Left renal cortex interstitium (tissue), 4 donors: ENCODE data around the gene SH3TC2. TPM values are rescaled to one million over a fixed set of nuclear protein-coding genes. Genes with fewer than 3 reads are reported as not detected.

Experiments used
- DNase-seq, 4 donors: peaks; one replicate each; pipeline ENCODE4 v3.0.0-alpha.2; 2013; ENCODE audit warnings: low read depth in 4 of 4, low spot score in 2 of 4, missing footprints in 1 of 4
- polyA plus RNA-seq, 4 donors: library from polyadenylated mRNA; unstranded; fragments of 120-200 nt; gene quantifications; one replicate each; pipeline ENCODE4 v1.2.1, GENCODE V29; 2013; ENCODE audit not compliant: insufficient read length in 4 of 4

Gene SH3TC2
- polyA plus RNA-seq, 4 donors, result 0.46 to 1.3 (median 1.1) TPM

DNA sequence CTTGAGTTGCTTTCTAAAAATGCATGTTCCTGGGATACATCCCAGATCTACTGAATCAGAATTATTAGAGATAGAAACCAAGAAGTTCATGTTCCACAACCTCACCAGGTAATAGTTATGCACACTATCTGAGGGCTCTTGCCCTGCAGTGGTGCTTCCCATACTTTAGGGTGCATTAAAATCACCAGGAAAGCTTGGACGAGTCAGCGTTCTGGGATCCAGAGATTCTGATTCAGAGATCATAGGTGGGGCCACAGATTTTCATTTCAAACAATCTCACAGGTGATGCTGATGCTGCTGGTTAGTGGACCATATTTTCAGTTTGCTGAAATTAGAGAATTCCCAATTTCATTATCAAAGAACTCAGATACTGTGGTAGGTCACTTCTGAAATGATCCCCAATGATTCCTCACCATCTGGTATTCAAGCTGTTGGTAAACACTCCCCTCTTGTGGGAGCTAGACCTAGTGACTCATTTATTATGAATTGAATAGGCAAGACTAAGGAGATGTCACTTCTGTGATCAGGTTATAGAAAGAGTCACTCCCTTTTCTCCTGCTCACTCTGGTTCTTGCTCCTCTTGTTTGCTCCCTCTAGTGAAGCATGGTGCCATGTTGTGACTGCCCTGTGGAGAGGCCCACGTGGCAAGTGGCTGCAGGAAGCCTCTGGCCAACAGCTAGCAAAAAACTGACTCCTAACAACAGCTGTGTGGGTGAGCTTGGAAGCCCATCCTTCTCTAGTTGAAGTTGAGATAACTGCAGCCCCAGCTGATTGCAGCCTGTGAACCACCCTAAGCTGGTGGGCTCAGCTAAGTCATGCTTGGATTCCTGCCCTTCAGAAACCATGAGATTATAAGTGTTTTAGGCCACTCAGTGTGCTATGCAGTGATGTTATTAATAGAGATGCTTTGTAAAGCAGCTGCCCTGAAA is 59.8 kb downstream of the SH3TC2 start:
- no peak for DNase-seq

- peak in 3 of 4 donors; percentile 9 to 44 (median 43) for DNase-seq
These were observed 60.8 kb downstream of the SH3TC2 start for GRCh38 chr5:149002053-149002452.

DNA sequence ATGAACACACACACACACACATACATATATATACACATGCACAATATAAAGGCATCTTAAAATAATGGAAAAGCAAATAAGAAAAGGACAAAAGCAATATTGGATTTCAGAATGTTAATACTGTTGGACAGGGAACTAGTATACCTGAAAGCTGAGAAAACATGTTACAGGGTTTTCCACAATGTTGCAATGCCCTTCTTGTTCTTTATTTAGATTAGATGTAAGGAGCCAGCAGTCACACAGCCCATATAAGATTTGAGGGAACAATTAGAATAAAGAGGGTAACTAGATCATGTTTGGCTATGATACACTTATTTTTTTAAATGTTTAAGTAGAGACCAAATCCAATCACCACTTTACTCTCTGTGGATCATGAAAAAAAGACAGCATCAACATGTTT is 61.7 kb downstream of the SH3TC2 start:
- DNase-seq, result no peak

DNA sequence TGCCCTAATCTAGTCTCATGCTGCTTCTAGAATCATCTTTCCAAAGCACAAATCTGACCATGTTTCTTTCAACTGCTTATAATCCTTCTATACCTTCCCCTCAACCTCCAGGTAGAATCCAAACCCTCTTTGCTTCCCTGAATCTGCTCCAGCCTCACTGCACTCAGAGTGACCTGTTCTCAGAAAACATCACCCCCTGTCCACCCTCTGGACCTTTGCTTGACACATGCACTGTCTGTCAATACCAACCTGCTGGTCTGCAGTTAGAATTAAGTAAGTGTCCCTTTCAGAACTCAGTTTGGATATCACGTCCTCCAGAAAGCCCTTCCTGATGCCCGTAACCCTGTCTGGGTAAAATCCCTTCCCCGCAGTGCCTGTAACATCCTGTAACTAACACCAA is 63.1 kb downstream of the SH3TC2 start:
- no peak for DNase-seq

DNA sequence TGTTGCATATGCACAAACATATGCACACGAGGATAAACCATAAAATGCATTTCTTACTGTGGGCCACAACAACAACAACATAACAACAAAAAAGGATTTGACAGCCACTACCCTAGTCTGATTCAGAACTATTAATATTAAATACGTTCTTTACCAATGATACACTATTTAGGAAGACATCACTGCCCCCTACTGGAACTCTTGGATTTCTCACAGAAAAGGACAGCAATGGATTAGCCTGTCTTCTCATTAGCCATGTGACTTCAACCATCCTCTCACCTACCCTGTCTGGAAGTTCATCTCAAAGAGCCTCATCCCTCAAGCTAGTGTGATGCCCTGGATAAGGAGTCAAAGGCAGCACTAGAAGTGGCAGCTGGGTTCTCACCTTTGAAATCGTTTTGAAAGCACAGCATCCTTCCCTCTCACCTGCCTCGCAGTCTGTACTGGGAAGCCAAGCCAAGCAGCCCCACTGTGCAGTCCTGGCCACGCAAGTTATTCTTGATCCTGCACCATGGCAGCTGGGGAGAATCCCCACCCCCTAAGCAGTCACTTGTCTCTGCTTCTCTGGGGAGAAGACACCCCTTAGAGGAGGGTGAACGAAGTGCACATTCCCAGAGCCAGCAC is 64.6 kb downstream of the SH3TC2 start:
- peak in 1 of 4 donors; percentile 32 for DNase-seq

- DNase-seq, result no peak
These were observed 66.6 kb downstream of the SH3TC2 start for GRCh38 chr5:148996270-148996669.

DNA sequence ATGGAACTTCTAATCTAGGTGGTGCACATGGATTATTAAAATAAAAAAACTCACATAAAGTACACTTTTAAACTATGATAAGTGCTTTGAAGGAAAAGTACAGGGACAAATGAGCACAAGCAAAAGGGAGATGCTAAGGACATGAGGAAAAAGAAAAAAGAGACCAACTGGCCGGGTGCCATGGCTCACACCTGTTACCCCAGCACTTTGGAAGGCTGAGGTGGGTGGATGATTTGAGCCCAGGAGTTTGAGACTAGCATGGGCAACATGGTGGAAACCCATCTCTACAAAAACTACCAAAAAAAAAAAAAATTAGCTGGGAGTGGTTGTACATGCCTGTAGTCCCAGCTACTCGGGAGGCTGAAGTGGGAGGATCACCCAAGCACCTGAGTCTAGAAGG is 67.1 kb downstream of the SH3TC2 start:
- no peak for DNase-seq

- no peak for DNase-seq
These were observed 69.5 kb downstream of the SH3TC2 start for GRCh38 chr5:148993283-148993936.

GRCh38 chr5:148992265-148992664 is 70.6 kb downstream of the SH3TC2 start:
- no peak for DNase-seq

DNA sequence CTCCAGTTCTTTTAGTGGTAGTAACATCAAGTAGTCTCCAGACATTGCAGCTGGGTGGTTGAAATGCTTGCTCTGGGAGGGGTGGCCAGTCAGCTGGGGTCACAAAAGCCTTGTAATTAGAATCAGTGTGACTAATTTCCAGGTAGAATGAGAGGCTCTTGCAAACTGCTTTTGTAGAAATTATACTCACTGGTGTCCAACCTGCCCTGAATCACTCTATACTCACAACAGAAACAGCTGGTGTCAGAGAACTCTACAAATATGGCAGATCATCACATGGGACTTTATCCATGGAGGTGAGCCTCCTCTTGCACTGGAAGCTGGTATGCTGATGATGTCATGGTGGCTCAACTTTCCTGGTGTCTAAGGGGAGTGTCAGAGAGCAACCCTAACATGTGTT is 71.3 kb downstream of the SH3TC2 start:
- DNase-seq, result no peak

- no peak for DNase-seq
These were observed 72.0 kb downstream of the SH3TC2 start for GRCh38 chr5:148990817-148991216.

DNA sequence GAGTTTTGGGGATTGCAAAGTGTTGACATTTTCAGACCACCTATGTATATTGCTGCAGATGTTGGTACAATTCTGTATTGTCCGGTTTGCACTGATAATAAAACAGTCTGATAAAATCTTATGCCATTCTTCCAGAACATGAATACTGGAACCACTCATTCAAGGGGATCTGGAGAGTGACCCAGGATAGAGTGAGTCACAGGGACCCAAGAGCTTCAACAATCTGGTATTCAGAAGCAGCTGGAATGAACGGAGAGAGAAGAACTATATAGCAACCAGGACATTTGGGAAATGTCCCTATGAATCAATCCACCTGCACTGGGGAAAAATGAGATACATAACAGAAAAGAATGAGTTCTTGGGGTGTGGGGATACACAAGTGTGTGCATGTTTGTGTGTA is 73.3 kb downstream of the SH3TC2 start:
- no peak for DNase-seq

DNA sequence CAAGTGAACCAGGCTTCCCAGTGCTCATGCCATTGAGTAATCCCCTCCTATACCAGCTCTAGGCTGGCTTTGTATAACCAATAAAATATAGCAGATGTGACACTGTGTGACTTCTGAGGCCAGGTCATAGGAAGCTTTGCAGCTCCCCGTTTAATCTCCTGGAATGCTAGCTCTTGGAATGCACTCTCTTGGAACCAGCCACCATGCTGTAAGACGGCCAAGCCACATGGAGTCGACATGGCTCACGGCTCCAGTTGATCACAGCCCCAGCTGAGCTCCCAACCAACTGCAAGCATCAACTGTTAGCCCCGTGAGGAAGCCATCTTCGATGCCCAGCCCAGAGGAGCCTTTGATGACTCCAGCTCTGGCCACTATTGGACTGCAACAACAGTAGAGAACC is 74.5 kb downstream of the SH3TC2 start:
- no peak for DNase-seq

DNA sequence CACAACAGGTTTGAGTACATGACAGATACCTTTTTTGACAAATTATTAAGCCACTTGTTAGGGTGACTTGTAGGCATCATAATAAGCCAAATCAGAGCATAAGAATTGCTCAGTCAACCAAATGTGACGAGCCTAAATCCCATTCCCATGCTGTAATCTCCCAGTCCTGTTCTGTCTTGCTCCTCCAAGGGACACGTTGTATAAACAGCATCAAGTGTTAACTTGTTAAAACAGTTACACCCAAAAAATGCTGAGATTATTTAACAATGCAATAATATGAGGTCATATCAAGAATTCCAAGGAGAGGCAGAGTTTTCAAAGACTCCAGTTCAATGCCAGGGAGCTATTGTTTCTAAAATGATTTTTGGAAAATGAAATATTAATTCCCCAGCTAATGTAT is 76.2 kb downstream of the SH3TC2 start:
- DNase-seq, result no peak

- no peak for DNase-seq
These were observed 78.5 kb downstream of the SH3TC2 start for GRCh38 chr5:148984345-148984744.

DNA sequence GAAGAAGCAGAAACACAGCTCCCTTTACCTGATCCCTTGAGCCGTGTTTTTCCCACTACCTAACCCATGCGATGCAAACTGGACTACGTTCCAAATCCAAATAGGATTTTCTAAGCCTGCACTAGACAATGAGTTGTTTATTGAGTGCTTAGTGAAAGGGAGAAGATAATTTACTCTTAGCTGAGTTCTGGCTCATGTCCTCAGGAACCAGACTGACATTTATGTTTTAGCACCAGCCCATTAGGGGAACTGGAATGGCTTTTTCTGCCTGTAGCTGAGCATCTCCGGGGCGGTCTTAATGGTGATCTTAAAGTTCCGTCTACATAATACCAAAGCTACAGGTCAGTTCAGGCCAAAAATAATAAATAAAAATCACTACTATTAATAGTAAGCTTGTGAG is 81.5 kb downstream of the SH3TC2 start:
- DNase-seq, result no peak

- no peak for DNase-seq
These were observed 82.1 kb downstream of the SH3TC2 start for GRCh38 chr5:148980731-148981130.

- DNase-seq, result no peak
These were observed 83.7 kb downstream of the SH3TC2 start for GRCh38 chr5:148979083-148979723.

- no peak for DNase-seq
These were observed 84.3 kb downstream of the SH3TC2 start for GRCh38 chr5:148978370-148979082.
